Upper lobe of right lung (tissue), 1 donor: ENCODE results near the gene PIGW. TPM values are rescaled to one million over a fixed set of nuclear protein-coding genes. Genes with fewer than 3 reads are reported as not detected.

Experiments used
- ATAC-seq: fragments of 200-7000 bp; cut with Tn5 transposase; one replicate; pipeline ENCODE4 v1.9.1; 2020; ENCODE audit warnings: mild to moderate bottlenecking, moderate library complexity
- DNase-seq: peaks from one replicate; pipeline ENCODE4 v3.0.0-alpha.2; 2020
- H3K27ac ChIP-seq: fragments of 200-600 bp; one replicate; pipeline ENCODE4 v1.8.0; 2022
- H3K27me3 ChIP-seq: fragments of 200-600 bp; one replicate; pipeline ENCODE4 v1.8.0; 2022; ENCODE audit warnings: mild to moderate bottlenecking
- H3K36me3 ChIP-seq: fragments of 200-600 bp; one replicate; pipeline ENCODE4 v1.8.0; 2022
- H3K4me1 ChIP-seq: fragments of 200-600 bp; one replicate; pipeline ENCODE4 v1.8.0; 2022
- H3K4me3 ChIP-seq: fragments of 200-600 bp; one replicate; pipeline ENCODE4 v1.8.0; 2022; ENCODE audit warnings: mild to moderate bottlenecking
- H3K9me3 ChIP-seq: fragments of 200-600 bp; one replicate; pipeline ENCODE4 v1.8.0; 2022
- CTCF ChIP-seq: fragments of 200-600 bp; IDR thresholded peaks from one replicate; pipeline ENCODE4 v1.8.0; 2022; ENCODE audit warnings: antibody characterized with exemption
- intact Hi-C: fragments of 100-400 bp; cut with DNase I; formaldehyde crosslinking; loops from one replicate; pipeline ENCODE4 v1.11.0; 2022
- total RNA-seq: library from RNA; stranded (reverse); fragmentation: NEBNext Ultra II Directional; extraction: Animal tissue kit (Norgen Biotek cat#: 25700); gene quantifications from one replicate; pipeline ENCODE4 v1.2.1, GENCODE V29; 2021
- donor health status: DM: no; HTN: yes; CAD: no; lungs with severe emphysema.

Gene PIGW
- total RNA-seq, 1 donor from 2014 or later = 8.6 TPM

- Histone ChIP-seq H3K36me3 (peaks cover 15% of the 10 kb centered on the region), H3K4me1 (no peaks in the 10 kb centered on the region), H3K27me3 (no peaks in the 10 kb centered on the region), H3K9me3 (no peaks in the 10 kb centered on the region), H3K27ac (no peak overlapping the region), H3K4me3 (no peak overlapping the region)
- TF ChIP-seq CTCF = no peak
- DNase-seq (no peak), ATAC-seq (no peak)
- intact Hi-C loops = no loop called here
Measured at GRCh38 chr17:36510636-36511035, 24.2 kb upstream of the PIGW start.

GRCh38 chr17:36511216-36511615 is 23.6 kb upstream of the PIGW start:
- Histone ChIP-seq H3K27me3 (no peaks in the 10 kb centered on the region), H3K4me1 (no peaks in the 10 kb centered on the region), H3K9me3 (no peaks in the 10 kb centered on the region), H3K36me3 (peaks cover 11% of the 10 kb centered on the region), H3K4me3 (no peak overlapping the region), H3K27ac (no peak overlapping the region)
- ATAC-seq (no peak), DNase-seq (no peak)
- TF ChIP-seq CTCF = no peak
- intact Hi-C loops = no loop called here

GRCh38 chr17:36512641-36513040 is 22.1 kb upstream of the PIGW start:
- no peak for TF ChIP-seq CTCF
- intact Hi-C loops = no loop called here
- ATAC-seq (no peak), DNase-seq (no peak)
- H3K4me3 ChIP-seq = no peak overlapping the region
- no peak overlapping the region for H3K27ac ChIP-seq
- no peaks in the 10 kb centered on the region for H3K9me3 ChIP-seq
- no peaks in the 10 kb centered on the region for H3K4me1 ChIP-seq
- H3K27me3 ChIP-seq = no peaks in the 10 kb centered on the region
- peaks cover 4% of the 10 kb centered on the region for H3K36me3 ChIP-seq

- H3K36me3 ChIP-seq = peaks cover 8% of the 10 kb centered on the region
- H3K27me3 ChIP-seq = no peaks in the 10 kb centered on the region
- DNase-seq (no peak), ATAC-seq (no peak)
- TF ChIP-seq CTCF = no peak
- H3K4me1 ChIP-seq = no peaks in the 10 kb centered on the region
- H3K27ac ChIP-seq = no peak overlapping the region
- H3K4me3 ChIP-seq = no peak overlapping the region
- intact Hi-C loops = no loop called here
- H3K9me3 ChIP-seq = no peaks in the 10 kb centered on the region
Measured at GRCh38 chr17:36514856-36515255, 19.9 kb upstream of the PIGW start.

- intact Hi-C loops = no loop called here
- TF ChIP-seq CTCF = no peak
- no peaks in the 10 kb centered on the region for H3K9me3 ChIP-seq
- no peak for ATAC-seq
- DNase-seq = no peak
- no peaks in the 10 kb centered on the region for H3K4me1 ChIP-seq
- H3K27me3 ChIP-seq = no peaks in the 10 kb centered on the region
- peaks cover 18% of the 10 kb centered on the region for H3K36me3 ChIP-seq
- H3K27ac ChIP-seq = no peak overlapping the region
- H3K4me3 ChIP-seq = no peak overlapping the region
Measured at GRCh38 chr17:36515837-36516236, 18.9 kb upstream of the PIGW start.

- Histone ChIP-seq H3K27ac (no peak overlapping the region), H3K36me3 (peaks cover 58% of the 10 kb centered on the region), H3K9me3 (no peaks in the 10 kb centered on the region), H3K4me1 (no peaks in the 10 kb centered on the region), H3K4me3 (no peak overlapping the region), H3K27me3 (no peaks in the 10 kb centered on the region)
- DNase-seq (no peak), ATAC-seq (no peak)
- intact Hi-C loops = no loop called here
- TF ChIP-seq CTCF = no peak
Measured at GRCh38 chr17:36523113-36523512, 11.7 kb upstream of the PIGW start.
